Measurements from ENCODE around the gene ADAM12.
"Not testable (repeated sequence)": the region's sequence is repeated elsewhere in the genome, so short reads cannot be mapped to it uniquely, and the experiment has no call there.

The ADAM12 gene

DNA sequence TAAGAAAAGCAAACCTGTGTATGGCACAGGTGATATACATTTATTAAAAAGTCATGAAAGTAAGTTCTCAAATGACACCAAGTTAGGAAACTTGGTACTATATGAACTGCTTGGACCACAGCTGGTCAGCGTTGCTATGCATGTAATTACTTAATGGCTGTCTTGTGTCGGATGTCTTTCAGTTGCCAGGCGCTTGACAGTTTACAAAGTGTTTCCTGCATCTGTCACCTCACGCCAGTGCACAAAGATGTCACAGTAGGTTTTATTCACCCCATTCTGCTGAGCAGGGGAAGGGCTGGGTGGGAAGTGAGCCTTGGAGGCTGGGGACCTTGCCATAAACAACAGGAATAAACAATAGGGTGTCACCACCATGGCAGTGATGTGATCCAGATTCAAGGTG is 35.8 kb downstream of the ADAM12 start:
- no peak for DNase-seq (ENCODE audit: low read depth)
- TF ChIP-seq CTCF (IDR thresholded peaks at IDR 0.05; ENCODE audit: low read depth, low read length, missing control alignments) = no peak
- H3K4me3 ChIP-seq (ENCODE audit: low read depth, low read length) = no peak overlapping the region

- H3K4me3 ChIP-seq (ENCODE audit: low read depth, low read length) = no peak overlapping the region
- no peak for TF ChIP-seq CTCF (IDR thresholded peaks at IDR 0.05; ENCODE audit: low read depth, low read length, missing control alignments)
- DNase-seq (ENCODE audit: low read depth) = no peak
These were observed 37.3 kb downstream of the ADAM12 start for GRCh38 chr10:126351021-126351420.

DNA sequence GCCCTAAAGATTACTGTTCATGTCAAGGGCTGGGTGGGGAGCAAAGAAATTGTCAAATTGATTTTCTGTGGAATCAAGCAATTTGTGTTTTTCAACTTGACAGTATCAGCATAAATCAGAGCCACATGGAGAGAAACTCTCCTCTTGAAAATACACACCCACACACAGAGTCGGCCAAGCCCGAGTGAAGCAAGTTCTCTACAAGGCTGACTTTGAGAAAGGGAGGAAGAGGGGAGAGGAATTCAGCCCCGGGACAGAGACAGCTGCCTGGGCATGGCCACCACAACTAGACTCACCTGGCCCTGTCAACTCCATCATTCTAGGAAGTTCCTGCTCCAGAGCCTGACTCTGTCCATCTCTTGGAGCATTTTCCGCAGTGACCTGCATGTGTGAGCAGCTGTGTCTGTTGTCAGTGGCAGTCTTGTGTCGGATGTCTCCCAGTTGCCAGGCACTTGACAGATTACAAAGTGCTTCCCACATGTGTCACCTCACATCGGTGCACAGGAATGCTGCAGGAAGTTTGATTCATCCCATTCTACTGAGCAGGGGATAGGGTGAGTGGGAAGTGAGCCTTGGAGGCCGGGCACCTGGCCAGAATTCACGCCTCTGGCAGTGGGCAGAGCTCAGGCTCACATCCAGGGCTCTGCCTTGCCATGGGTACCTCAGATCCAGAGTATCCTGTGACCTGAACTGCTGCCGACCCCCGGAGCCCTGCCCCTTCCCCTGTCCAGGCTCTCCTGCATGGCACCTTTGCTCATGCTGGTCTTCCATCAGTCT is 37.9 kb downstream of the ADAM12 start:
- H3K4me3 ChIP-seq (ENCODE audit: low read depth, low read length) = no peak overlapping the region
- TF ChIP-seq CTCF (IDR thresholded peaks at IDR 0.05; ENCODE audit: low read depth, low read length, missing control alignments) = no peak
- no peak for DNase-seq (ENCODE audit: low read depth)

DNA sequence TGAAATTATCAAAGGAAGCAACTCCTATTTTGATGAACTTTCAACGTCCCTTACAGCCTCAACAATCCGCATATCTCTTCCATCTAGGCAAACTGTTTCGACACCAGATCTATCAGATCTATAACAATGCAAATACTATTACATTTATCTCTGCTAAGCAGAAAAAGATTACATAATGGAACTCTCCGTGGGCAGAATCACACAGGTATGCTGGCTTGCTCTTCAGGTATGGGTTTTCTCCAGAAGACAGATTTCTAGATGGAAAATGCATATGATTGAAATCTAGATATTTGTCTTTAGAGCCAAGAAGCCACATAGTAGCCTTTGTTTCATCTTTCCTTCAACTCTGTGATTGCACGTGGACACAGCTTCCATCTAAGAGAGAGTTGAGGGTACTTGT is 38.6 kb downstream of the ADAM12 start:
- no peak overlapping the region for H3K4me3 ChIP-seq (ENCODE audit: low read depth, low read length)
- DNase-seq (ENCODE audit: low read depth) = no peak

GRCh38 chr10:126349101-126349500 is 39.2 kb downstream of the ADAM12 start:
- DNase-seq (ENCODE audit: low read depth) = no peak
- H3K4me3 ChIP-seq (ENCODE audit: low read depth, low read length) = no peak overlapping the region
- no peak for TF ChIP-seq CTCF (IDR thresholded peaks at IDR 0.05; ENCODE audit: low read depth, low read length, missing control alignments)

More for the DNA sequence above, 38.6 kb downstream of the ADAM12 start:
- TF ChIP-seq CTCF (IDR thresholded peaks at IDR 0.05; ENCODE audit: low read depth, low read length, missing control alignments) = no peak

- not testable (repeated sequence) for H3K4me3 ChIP-seq (ENCODE audit: low read depth, low read length); DNase-seq (ENCODE audit: low read depth)
These were observed 44.8 kb downstream of the ADAM12 start for GRCh38 chr10:126343496-126343895.

DNA sequence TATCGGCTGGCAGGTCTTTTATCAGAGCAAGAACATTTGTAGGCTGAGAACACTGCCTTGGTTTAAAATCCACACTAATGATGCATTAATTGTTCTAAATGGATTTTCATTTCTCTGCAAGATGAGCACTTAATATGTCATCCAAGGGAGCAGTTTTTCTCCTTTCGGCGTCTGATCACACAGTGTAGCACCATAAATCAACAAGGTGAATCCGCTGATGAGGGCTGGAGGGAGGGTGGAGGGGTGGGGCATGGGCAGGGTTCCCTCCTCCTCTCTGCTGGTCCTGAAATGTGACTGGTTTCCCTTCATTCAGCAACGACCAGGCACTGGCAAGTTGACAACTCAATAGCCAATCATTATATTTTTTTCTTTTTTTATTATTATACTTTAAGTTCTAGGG is 45.6 kb downstream of the ADAM12 start:
- no peak for DNase-seq (ENCODE audit: low read depth)
- TF ChIP-seq CTCF (IDR thresholded peaks at IDR 0.05; ENCODE audit: low read depth, low read length, missing control alignments) = no peak
- no peak overlapping the region for H3K4me3 ChIP-seq (ENCODE audit: low read depth, low read length)
